HCEC 1CT (cell line): ENCODE data around the gene CABP4.
"Not testable (repeated sequence)": the region's sequence is repeated elsewhere in the genome, so short reads cannot be mapped to it uniquely, and the experiment has no call there.

ENCODE experiments used
- DNase-seq: peaks from one replicate; pipeline ENCODE4 v3.0.0-alpha.2; 2017

The CABP4 gene

DNA sequence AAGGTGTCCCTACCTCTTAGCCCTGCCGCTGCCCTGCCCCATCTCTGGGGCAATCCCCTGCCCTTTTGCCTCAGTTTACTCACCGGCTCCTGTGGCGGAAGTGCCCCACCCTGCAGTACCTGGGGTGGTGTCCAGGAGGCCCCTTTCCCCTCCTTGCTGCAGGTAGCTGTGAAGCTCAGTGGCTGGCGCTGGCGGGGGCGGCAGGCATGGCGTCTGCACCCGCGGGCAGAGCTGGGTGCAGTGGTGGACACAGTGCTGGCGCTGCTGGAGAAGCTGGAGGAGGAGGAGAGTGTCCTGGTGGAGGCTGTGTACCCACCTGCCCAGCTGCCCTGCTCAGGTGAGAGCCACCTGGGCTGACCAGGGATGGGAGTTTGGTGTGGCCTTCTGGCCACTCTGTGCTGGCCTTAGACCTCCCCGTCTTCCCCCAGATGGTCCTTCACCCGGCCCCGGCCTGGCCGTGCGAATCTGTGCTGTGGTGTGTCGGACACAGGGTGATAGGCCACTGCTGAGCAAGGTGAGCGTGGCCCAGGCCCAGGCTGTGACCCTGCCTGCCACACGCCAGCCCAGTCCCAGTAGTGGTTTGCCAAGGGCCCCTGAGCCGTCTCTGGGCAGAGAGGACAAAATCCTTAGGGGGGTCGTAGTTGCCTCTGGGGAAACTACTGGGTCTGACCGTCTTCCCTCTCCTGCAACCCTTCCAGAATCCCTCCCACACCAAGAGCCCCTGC, 35.7 kb upstream of the CABP4 start:
- DNase-seq, result no peak

DNA sequence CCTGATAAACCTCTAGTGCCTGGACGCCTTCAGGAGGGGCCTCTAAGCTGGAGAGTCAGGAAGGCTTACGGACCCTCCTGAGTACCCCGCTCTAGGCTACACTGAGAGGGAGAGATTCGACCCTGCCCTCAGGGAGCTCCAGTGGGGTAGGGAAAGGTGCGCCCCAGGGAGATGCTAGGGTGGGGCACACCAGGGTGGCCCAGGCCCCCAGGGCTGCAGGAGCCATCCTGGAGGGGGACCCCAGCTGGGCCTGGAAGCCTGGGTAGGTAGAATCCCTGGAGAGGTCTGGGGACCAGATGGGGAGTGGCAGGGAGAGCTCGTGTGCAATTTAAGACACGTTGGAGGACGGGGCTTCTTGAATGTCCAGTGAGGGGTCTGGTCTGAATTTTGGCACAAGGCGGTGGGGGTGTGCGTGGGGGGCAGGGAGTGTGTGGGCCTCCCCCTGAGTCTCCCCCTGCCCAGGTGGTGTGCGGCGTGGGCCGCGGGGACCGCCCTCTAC, 35.0 kb upstream of the CABP4 start:
- no peak for DNase-seq

DNA sequence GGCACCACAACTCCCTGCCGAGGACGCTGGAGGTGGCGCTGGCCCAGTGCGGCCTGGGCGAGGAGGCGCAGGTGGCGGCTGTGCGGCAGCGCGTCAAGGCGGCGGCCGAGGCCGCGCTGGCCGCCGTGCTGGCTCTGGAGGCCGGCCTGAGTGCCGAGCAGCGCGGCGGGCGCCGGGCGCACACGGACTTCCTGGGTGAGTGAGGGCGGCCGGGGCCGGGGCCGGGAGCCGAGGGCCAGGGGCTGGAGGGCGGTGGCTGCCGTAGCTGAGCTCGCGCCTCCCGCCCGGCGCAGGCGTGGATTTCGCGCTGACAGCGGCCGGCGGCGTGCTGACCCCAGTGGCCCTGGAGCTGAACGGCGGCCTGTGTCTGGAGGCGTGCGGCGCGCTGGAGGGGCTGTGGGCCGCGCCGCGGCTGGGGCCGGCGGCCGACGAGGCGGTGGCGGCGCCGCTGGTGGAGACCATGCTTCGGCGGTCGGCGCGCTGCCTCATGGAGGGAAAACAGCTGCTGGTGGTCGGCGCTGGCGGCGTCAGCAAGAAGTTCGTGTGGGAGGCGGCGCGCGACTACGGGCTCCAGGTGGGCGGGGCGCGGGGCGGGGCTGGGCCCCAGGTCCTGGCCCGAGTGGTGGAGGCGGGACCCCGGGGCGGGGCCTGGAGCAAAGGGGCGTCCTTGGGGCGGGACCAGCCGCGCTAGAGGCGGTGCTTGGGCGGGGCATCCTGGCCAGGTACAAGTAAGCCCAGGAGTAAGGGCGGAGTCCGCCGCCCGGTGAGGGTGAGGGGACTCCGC, 34.3 kb upstream of the CABP4 start:
- DNase-seq, result peak; percentile 81

DNA sequence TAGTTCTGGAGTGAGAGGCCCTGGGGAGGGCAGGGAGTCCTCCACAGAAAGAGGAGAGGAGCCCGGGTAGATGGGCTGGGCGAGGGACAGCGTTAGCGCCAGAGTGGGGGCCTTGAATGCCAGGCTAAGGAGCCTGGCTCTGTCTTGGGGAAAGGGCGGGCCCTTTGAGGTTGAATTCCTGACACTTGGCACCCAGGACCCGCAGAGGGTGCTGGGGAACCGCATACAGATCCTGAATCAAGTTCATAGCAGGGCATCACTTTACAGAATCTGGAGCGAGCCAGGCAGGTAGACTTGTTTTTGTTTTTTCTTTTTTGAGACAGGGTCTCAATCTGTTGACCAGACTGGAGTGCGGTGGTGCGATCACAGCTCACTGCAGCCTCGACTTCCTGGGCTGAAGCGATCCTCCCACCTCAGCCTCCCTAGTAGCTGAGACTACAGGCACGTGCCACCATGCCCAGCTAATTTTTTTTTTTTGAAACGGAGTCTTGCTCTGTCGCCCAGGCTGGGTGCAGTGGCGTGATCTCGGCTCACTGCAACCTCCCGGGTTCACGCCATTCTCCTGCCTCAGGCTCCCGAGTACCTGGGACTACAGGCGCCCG, 33.6 kb upstream of the CABP4 start:
- no peak for DNase-seq

DNA sequence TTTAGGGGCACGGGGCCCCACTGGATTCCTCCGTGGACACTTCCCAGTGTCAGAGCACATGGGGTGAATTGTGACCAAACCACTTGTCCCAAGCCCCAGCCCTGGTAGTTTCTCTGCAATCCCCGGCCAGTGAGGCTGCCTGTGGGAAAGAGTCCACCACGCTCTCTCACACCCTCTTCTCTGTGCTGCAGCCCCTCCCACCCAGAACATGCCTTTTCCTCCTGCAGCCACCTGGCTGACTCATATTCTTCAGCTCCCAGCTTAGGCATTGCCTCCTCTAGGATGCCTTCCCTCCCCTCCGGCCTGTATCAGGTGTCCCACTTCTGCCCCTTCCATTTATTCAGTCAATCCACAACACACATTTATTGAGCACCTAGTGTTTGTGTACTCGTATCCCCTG, 32.3 kb upstream of the CABP4 start:
- DNase-seq, result no peak

DNA sequence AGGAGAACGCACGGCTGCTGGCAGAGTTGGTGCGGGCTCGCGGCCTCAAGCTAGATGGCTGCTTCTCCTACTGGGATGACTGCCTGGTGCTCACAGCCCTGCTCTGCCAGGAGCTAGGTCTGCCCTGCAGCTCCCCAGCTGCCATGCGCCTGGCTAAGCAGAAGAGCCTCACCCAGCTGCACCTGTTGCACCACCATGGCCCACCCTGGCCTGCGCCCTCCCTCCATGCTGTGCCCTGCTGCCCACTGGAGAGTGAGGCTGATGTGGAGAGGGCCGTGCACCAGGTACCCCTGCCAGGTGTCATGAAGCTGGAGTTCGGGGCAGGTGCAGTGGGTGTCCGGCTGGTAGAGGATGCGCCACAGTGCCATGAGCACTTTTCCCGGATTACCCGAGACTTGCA, 31.7 kb upstream of the CABP4 start:
- no peak for DNase-seq

DNA sequence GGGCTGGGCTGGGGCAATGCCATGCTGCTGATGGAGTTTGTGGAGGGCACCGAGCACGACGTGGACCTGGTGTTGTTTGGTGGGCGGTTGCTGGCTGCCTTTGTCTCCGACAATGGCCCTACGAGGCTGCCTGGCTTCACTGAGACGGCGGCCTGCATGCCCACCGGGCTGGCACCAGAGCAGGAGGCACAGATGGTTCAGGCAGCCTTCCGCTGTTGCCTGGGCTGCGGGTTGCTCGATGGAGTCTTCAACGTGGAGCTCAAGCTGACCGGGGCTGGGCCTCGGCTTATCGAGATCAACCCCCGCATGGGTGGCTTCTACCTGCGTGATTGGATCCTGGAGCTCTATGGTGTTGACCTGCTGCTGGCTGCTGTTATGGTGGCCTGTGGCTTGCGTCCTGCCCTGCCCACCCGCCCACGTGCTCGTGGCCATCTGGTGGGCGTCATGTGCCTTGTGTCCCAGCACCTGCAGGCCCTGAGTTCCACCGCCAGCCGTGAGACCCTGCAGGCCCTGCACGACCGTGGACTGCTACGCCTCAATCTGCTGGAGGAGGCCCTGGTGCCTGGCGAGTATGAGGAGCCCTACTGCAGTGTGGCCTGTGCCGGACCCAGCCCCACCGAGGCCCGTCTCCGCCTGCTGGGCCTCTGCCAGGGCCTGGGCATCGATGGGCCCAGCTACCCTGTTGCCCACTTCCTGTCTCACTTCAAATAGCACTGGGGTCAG, 31.1 kb upstream of the CABP4 start:
- DNase-seq, result no peak

DNA sequence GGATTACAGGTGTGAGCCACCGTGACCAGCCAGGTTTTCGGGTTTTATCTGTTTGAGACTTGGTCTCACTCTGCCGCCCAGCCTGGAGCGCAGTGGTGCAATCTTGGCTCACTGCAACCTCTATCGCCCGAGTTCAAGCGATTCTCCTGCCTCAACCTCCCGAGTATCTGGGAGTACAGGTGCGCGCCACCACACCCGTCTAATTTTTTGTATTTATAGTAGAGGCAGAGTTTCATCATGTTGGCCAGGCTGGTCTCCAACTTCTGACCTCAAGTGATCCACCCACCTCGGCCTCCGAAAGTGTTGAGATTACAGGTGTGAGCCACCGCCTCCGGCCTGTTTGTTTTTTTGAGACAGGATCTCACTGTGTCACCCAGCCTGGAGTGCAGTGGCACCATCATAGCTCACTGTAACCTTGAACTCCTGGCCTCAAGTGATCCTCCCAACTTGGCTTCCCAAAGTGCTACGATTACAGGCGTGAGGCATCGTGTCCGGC, 27.7 kb upstream of the CABP4 start:
- DNase-seq, result not testable (repeated sequence)

DNA sequence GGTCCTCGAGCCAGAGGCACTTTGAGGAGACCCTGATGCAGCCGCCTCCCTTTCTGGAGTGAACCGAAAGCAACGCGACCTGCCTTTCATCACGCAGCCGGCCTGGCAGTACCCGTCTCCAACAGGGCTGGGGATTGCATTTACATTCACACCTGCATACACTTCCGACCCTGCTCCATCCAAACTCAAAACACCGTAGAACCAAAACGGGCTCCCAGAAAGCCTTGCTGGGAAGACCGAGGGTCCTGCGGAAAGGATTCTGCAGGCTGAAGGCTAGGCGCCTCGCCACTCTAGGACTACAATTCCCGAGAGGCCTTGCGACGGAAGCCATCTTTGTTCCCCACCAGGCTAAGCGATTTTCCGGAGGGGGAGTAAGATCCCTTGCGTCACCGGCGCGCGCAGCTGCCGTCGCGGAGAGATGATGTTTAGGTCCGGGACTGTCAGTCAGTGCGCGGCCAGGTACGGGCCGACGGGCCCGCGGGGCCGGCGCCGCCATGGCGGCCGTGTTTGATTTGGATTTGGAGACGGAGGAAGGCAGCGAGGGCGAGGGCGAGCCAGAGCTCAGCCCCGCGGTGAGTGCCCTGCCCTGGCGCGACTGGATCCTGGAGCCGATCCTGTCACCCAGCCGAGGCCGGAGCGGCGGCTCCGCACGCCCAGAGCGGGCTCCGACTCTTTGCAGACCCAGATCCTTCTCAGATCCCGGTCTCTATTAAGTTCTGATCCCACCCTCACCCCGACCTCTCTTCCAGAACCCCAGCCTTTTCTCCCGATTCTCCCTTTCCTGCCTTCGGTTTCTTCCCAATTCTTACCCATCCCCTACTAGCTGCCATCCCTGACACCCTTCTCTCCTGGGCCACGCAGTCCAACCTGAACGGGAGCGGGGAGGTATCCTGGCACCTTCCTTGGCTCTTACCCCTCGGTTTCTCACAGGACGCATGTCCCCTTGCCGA, 26.8 kb upstream of the CABP4 start, which contains the start of gene RPS6KB2:
Gene RPS6KB2, plus strand, starts transcription at position 443 of the 950 bp plus-strand sequence. Its CDS starts 52 bp downstream, at position 495.
- DNase-seq, result peak; percentile 94

DNA sequence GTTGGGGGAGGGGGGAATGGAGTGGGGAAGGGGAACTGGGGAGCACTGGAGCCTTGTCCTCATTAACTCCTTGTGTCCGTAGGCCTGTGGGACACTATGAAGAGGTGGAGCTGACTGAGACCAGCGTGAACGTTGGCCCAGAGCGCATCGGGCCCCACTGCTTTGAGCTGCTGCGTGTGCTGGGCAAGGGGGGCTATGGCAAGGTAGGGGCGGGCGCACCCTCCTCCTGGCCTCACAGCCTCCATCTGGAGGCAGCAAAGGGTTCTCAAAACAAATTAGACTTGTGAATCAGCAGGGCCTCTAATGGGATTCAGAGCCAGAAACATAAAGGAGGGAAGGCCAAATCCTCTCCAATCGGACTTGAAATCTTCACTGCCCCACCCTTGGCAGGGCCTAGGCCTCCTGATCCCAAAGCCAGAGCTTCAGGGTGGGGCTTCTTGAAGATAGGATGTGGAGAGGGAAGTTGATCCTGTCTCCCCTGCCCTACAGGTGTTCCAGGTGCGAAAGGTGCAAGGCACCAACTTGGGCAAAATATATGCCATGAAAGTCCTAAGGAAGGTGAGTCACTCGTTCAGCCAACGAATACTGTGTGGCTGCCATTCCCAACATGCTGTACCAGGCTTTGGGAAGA, 26.0 kb upstream of the CABP4 start:
- DNase-seq, result no peak

DNA sequence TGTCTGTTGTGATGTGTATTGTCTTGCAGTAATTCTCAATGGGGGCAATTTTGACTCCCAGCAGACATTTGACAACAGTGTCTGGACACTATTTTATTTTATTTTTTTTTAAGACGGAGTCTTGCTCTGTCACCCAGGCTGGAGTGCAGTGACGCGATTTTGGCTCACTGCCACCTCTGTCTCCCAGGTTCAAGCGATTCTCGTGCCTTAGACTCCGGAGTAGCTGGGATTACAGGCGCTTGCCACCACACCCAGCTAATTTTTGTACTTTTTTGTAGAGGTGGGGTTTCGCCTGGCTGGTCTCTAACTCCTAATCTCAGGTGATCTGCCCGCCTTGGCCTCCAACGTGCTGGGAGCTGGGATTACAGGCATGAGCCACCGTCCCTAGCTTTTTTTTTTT, 25.4 kb upstream of the CABP4 start:
- DNase-seq, result no peak

DNA sequence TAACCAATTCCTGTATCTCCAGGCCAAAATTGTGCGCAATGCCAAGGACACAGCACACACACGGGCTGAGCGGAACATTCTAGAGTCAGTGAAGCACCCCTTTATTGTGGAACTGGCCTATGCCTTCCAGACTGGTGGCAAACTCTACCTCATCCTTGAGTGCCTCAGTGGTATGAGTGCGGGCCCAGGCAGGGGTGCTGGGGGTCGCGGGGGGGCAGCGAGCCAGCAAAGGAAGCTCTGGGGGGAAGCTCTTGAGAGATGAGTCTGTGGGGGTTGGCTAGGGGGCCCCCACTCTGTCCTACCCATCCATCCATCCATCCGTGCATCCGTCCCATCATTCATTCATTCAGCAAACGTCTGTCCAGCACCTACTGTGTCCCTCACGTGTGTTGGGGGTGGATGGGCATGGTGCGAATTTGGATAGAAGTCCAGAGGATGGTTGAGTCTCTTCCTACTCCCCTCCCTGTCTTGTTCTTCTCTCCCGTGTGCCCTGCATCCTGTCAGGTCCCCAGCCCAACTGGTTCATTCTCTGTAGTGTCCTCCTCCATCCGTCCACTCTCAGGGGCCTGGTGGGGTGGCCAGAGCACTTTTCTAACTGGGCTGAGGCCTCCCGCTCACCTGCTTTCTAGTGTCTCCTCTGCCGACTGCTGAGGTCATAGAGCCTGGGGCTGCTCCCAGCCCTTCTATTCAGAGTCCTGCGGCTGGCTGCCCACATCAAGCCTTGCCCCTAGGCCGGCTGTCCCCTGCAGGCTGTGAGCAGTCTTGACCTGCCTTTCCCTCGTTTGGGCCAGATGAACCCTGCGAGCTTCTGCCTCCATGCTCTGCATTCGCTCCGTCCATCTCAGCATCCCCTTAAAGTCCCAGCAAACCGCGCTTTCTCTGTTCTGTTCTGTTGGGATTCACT, 23.6 kb upstream of the CABP4 start:
- no peak for DNase-seq

DNA sequence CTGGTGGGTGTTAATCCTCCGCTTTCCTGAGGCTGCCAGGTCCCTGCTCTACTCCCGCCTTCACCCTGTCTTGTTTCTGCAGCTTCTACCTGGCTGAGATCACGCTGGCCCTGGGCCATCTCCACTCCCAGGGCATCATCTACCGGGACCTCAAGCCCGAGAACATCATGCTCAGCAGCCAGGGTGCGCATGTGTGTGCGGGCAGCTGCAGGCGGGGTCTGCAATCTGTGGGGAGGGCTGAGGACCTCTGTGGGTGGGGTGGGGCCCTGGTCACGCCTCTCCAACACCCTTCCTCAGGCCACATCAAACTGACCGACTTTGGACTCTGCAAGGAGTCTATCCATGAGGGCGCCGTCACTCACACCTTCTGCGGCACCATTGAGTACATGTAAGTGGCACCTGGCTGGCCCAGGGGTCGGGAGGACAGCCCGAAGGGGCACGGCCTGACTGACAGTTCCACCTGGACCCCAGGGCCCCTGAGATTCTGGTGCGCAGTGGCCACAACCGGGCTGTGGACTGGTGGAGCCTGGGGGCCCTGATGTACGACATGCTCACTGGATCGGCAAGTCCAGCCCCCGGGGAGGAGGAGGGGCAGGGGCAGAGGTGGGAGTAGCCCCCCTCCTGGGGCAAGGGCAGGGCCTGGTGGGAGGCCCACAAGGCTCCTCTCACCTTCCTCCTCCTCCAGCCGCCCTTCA, 22.4 kb upstream of the CABP4 start:
- no peak for DNase-seq

DNA sequence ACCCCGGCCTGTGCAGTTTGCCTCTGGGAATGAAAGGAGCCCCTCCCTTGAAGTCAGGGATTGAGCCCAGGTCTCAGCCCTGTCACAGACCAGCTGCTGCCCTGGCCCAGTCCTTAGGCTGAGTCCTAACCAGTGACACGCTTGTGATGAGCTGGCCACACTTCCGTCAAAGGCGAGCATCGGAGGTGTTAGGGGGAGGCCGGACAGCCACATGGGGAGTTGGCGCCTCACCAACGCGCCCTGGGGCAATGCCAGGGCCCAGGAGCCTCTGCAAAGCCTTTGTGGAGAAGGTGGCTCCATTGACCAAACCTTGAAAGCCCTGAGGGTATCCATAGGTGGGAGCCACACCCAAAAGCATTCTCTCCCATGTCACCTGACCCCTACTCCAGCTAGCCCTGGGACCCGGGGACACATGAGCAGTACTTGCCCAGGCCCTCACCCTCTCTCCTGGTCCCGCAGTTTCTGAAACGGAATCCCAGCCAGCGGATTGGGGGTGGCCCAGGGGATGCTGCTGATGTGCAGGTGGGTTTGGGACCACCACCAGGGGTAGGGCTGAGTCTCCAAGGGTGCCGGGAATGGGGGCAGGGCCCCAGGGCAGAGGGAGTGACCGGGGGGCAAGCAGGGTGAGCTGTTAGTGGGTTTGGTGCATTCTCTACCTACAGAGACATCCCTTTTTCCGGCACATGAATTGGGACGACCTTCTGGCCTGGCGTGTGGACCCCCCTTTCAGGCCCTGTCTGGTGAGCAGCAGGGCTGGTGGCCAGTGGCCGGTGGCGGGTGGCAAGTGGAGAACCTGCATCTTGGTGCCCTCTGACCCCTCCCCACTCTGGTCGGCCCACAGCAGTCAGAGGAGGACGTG, 21.4 kb upstream of the CABP4 start:
- DNase-seq, result no peak

DNA sequence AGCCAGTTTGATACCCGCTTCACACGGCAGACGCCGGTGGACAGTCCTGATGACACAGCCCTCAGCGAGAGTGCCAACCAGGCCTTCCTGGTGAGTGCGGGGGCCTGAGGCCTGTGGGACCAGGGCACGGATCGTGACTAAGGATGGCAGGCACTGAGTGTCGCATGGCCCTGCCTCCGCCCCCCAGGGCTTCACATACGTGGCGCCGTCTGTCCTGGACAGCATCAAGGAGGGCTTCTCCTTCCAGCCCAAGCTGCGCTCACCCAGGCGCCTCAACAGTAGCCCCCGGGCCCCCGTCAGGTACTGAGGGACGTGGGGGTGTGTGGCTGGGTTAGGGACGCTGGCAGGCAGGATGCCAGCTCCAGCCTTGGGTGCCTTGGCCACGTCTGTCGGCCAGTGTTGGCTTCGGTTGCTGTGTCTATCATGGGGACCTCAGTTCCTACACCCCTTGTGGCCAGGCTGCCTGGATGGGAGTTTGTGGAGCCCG, 20.7 kb upstream of the CABP4 start:
- no peak for DNase-seq

DNA sequence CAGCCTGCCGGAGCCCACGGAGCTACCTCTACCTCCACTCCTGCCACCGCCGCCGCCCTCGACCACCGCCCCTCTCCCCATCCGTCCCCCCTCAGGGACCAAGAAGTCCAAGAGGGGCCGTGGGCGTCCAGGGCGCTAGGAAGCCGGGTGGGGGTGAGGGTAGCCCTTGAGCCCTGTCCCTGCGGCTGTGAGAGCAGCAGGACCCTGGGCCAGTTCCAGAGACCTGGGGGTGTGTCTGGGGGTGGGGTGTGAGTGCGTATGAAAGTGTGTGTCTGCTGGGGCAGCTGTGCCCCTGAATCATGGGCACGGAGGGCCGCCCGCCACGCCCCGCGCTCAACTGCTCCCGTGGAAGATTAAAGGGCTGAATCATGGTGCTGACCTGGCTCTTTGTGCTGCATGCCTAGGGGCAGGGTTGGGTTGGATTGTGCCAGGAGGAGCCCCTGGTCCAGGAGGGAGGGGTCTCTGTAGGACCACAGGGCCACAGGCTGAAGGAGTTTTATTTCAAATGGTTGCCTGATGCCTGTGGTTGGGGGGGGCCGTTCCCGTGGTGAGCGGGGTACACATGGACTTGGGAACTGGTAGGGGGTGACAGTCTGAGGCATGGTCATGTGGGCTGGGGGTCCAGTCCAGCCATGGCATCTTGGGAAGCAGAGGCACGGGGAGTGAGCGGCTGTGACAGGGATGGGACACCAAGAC, 20.0 kb upstream of the CABP4 start:
- no peak for DNase-seq

DNA sequence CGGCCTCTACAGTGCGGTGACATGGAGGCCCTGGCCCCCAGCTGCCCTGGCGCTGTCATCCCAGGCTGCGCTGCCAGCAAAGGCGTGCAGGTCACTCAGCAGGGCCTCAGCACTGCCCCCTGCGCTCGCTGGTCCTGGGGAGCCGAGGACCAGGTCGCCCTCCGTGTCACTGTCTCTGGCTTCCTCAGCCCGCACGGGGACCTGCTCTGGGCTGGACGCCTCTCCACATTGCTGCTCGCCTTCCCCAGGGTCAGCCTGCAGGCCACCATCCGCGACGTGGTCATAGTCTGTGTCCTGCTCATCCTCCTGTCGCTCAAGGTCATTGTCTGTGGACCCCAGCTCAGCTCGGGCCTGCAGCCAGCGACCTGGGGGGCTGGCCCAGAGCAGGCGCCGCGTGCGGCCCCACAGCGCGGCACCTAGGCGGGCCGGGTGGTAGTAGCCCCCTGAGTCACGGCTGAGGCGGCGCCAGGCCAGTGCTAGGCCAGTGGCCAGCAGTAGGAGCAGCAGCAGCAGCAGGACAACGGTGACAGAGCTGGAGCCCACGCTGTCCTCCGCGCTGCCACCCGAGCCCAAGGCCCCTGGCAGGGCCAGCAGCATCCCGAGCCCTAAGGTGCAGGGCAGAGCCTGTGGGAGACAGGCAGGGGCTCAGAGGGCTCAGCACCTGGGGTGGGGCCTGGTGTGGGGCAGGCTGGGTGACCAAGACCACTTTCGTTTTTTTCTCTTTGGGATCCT, 19.3 kb upstream of the CABP4 start:
- DNase-seq, result no peak
